Ishikawa (cell line): ENCODE data around the gene COMMD6.

Experiments used
- CEBPB ChIP-seq: IDR thresholded peaks from 2 replicates; pipeline ENCODE4 v1.6.1; 2012
- CREB1 ChIP-seq: IDR thresholded peaks from 2 replicates; pipeline ENCODE4 v1.6.1; 2012; ENCODE audit warnings: low read depth
- EGR1 ChIP-seq: IDR thresholded peaks from 2 replicates; pipeline ENCODE4 v1.6.1; 2012
- EP300 ChIP-seq: IDR thresholded peaks from 2 replicates; pipeline ENCODE4 v1.6.1; 2012; ENCODE audit warnings: borderline replicate concordance
- FOXM1 ChIP-seq: IDR thresholded peaks from 2 replicates; pipeline ENCODE4 v1.6.1; 2012; ENCODE audit warnings: low read depth, borderline replicate concordance
- NFIC ChIP-seq: IDR thresholded peaks from 2 replicates; pipeline ENCODE4 v1.6.1; 2012
- RAD21 ChIP-seq: IDR thresholded peaks from 2 replicates; pipeline ENCODE4 v1.6.1; 2012; ENCODE audit warnings: low read depth
- TAF1 ChIP-seq: IDR thresholded peaks from 2 replicates; pipeline ENCODE4 v1.6.1; 2012; ENCODE audit warnings: low read depth, mild to moderate bottlenecking
- TCF12 ChIP-seq: IDR thresholded peaks from 2 replicates; pipeline ENCODE4 v1.6.1; 2012; ENCODE audit warnings: low read depth
- TEAD4 ChIP-seq: IDR thresholded peaks from 2 replicates; pipeline ENCODE4 v1.6.1; 2012
- YY1 ChIP-seq: IDR thresholded peaks from 2 replicates; pipeline ENCODE4 v1.6.1; 2012; ENCODE audit warnings: low read depth
- ZBTB7A ChIP-seq: IDR thresholded peaks from 2 replicates; pipeline ENCODE4 v1.6.1; 2012; ENCODE audit warnings: low read depth
- TF ChIP-seq, protein P1 (sequence below): IDR thresholded peaks from 2 replicates; pipeline ENCODE4 v1.6.1; 2012; ENCODE audit warnings: low read depth, mild to moderate bottlenecking
- TF ChIP-seq, protein P2 (sequence below): IDR thresholded peaks from 2 replicates; pipeline ENCODE4 v1.6.1; 2012
- TF ChIP-seq, protein P3 (sequence below): IDR thresholded peaks from 2 replicates; pipeline ENCODE4 v1.6.1; 2012

Gene COMMD6

GRCh38 chr13:75506018-75506417 lies 31.6 kb downstream of the COMMD6 start:
- TF ChIP-seq RAD21 (no peak), NFIC (no peak), EP300 (no peak), TAF1 (no peak), CREB1 (no peak), TCF12 (no peak), YY1 (no peak), FOXM1 (no peak), TEAD4 (no peak), EGR1 (no peak), CEBPB (no peak), ZBTB7A (no peak)
- TF ChIP-seq, protein P1, sequence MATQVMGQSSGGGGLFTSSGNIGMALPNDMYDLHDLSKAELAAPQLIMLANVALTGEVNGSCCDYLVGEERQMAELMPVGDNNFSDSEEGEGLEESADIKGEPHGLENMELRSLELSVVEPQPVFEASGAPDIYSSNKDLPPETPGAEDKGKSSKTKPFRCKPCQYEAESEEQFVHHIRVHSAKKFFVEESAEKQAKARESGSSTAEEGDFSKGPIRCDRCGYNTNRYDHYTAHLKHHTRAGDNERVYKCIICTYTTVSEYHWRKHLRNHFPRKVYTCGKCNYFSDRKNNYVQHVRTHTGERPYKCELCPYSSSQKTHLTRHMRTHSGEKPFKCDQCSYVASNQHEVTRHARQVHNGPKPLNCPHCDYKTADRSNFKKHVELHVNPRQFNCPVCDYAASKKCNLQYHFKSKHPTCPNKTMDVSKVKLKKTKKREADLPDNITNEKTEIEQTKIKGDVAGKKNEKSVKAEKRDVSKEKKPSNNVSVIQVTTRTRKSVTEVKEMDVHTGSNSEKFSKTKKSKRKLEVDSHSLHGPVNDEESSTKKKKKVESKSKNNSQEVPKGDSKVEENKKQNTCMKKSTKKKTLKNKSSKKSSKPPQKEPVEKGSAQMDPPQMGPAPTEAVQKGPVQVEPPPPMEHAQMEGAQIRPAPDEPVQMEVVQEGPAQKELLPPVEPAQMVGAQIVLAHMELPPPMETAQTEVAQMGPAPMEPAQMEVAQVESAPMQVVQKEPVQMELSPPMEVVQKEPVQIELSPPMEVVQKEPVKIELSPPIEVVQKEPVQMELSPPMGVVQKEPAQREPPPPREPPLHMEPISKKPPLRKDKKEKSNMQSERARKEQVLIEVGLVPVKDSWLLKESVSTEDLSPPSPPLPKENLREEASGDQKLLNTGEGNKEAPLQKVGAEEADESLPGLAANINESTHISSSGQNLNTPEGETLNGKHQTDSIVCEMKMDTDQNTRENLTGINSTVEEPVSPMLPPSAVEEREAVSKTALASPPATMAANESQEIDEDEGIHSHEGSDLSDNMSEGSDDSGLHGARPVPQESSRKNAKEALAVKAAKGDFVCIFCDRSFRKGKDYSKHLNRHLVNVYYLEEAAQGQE, result no peak
- TF ChIP-seq, protein P2, sequence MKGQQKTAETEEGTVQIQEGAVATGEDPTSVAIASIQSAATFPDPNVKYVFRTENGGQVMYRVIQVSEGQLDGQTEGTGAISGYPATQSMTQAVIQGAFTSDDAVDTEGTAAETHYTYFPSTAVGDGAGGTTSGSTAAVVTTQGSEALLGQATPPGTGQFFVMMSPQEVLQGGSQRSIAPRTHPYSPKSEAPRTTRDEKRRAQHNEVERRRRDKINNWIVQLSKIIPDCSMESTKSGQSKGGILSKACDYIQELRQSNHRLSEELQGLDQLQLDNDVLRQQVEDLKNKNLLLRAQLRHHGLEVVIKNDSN, result no peak
- TF ChIP-seq, protein P3, sequence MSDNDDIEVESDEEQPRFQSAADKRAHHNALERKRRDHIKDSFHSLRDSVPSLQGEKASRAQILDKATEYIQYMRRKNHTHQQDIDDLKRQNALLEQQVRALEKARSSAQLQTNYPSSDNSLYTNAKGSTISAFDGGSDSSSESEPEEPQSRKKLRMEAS, result no peak

DNA sequence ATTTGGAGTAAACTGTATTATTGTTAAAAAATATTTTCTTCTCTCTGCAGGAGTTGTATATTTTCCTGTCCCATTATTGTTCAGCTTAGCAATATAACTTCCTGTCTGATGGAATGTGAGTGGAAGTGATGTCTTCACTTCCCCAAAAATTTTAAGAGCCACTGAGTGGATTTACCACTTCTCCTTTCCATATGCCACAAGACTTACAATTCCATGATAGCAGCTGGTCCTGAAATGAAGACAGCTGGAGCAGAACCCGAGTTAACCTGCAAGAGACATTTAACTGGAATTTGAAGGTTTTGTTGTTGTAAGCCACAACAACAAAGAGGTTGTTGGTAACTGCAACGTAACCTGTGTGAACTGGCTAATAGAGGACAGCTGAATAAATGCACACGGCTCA lies 32.3 kb downstream of the COMMD6 start:
- TF ChIP-seq, protein P2, result no peak
- TF ChIP-seq EGR1 (no peak), NFIC (no peak), YY1 (no peak), EP300 (no peak), CEBPB (no peak), TCF12 (no peak), FOXM1 (no peak)
- TF ChIP-seq, protein P1, result no peak

- TF ChIP-seq NFIC, result no peak
- no peak for TF ChIP-seq CEBPB
- no peak for TF ChIP-seq YY1
- TF ChIP-seq TCF12, result no peak
- no peak for TF ChIP-seq EP300
- TF ChIP-seq EGR1, result no peak
- TF ChIP-seq CREB1, result no peak
- TF ChIP-seq, protein P1, result no peak
- no peak for TF ChIP-seq ZBTB7A
- no peak for TF ChIP-seq RAD21
- no peak for TF ChIP-seq TEAD4
Observed at GRCh38 chr13:75495938-75496337, 41.7 kb downstream of the COMMD6 start.

GRCh38 chr13:75494491-75494890 lies 43.1 kb downstream of the COMMD6 start:
- TF ChIP-seq CREB1, result no peak
- no peak for TF ChIP-seq TAF1
- TF ChIP-seq FOXM1, result no peak
- TF ChIP-seq EGR1, result no peak
- TF ChIP-seq EP300, result no peak
- TF ChIP-seq, protein P3, result no peak
- TF ChIP-seq, protein P1, result no peak
- no peak for TF ChIP-seq TEAD4
- no peak for TF ChIP-seq YY1
- TF ChIP-seq, protein P2, result no peak
- TF ChIP-seq ZBTB7A, result no peak
- no peak for TF ChIP-seq CEBPB
- TF ChIP-seq NFIC, result no peak
- no peak for TF ChIP-seq RAD21
- no peak for TF ChIP-seq TCF12
